Upper lobe of right lung (tissue), 1 donor: Measurements from ENCODE around the gene CCDC85C. TPM values are rescaled to one million over a fixed set of nuclear protein-coding genes. Genes with fewer than 3 reads are reported as not detected.

Experiments
- ATAC-seq: fragments of 200-7000 bp; cut with Tn5 transposase; one replicate; pipeline ENCODE4 v1.9.1; 2020; ENCODE audit warnings: mild to moderate bottlenecking, moderate library complexity
- DNase-seq: peaks from one replicate; pipeline ENCODE4 v3.0.0-alpha.2; 2020
- H3K27ac ChIP-seq: fragments of 200-600 bp; one replicate; pipeline ENCODE4 v1.8.0; 2022
- H3K27me3 ChIP-seq: fragments of 200-600 bp; one replicate; pipeline ENCODE4 v1.8.0; 2022; ENCODE audit warnings: mild to moderate bottlenecking
- H3K36me3 ChIP-seq: fragments of 200-600 bp; one replicate; pipeline ENCODE4 v1.8.0; 2022
- H3K4me1 ChIP-seq: fragments of 200-600 bp; one replicate; pipeline ENCODE4 v1.8.0; 2022
- H3K4me3 ChIP-seq: fragments of 200-600 bp; one replicate; pipeline ENCODE4 v1.8.0; 2022; ENCODE audit warnings: mild to moderate bottlenecking
- H3K9me3 ChIP-seq: fragments of 200-600 bp; one replicate; pipeline ENCODE4 v1.8.0; 2022
- CTCF ChIP-seq: fragments of 200-600 bp; IDR thresholded peaks from one replicate; pipeline ENCODE4 v1.8.0; 2022; ENCODE audit warnings: antibody characterized with exemption
- intact Hi-C: fragments of 100-400 bp; cut with DNase I; formaldehyde crosslinking; loops from one replicate; pipeline ENCODE4 v1.11.0; 2022
- total RNA-seq: library from RNA; stranded (reverse); fragmentation: NEBNext Ultra II Directional; extraction: Animal tissue kit (Norgen Biotek cat#: 25700); gene quantifications from one replicate; pipeline ENCODE4 v1.2.1, GENCODE V29; 2021
- donor health status: DM: no; HTN: yes; CAD: no; lungs with severe emphysema.

The CCDC85C gene
- total RNA-seq, 1 donor from 2014 or later, result 22.6 TPM

GRCh38 chr14:99535908-99536778, 67.9 kb downstream of the CCDC85C start:
- intact Hi-C loops, result no loop called here
- no peaks in the 10 kb centered on the region for H3K9me3 ChIP-seq
- TF ChIP-seq CTCF, result no peak
- H3K36me3 ChIP-seq, result no peaks in the 10 kb centered on the region
- DNase-seq, result no peak
- ATAC-seq, result no peak
- H3K4me1 ChIP-seq, result no peaks in the 10 kb centered on the region
- no peak overlapping the region for H3K27ac ChIP-seq
- no peak overlapping the region for H3K4me3 ChIP-seq
- no peaks in the 10 kb centered on the region for H3K27me3 ChIP-seq

GRCh38 chr14:99535448-99535847, 68.6 kb downstream of the CCDC85C start:
- no peak for TF ChIP-seq CTCF
- no peak for ATAC-seq
- Histone ChIP-seq H3K4me1 (no peaks in the 10 kb centered on the region), H3K27ac (no peak overlapping the region), H3K9me3 (no peaks in the 10 kb centered on the region), H3K27me3 (no peaks in the 10 kb centered on the region), H3K4me3 (no peak overlapping the region), H3K36me3 (no peaks in the 10 kb centered on the region)
- no peak for DNase-seq
- intact Hi-C loops, result no loop called here

- H3K27ac ChIP-seq, result no peak overlapping the region
Measured at GRCh38 chr14:99534863-99535262, 69.1 kb downstream of the CCDC85C start.

GRCh38 chr14:99534333-99534732, 69.7 kb downstream of the CCDC85C start:
- H3K4me3 ChIP-seq, result no peak overlapping the region
- H3K36me3 ChIP-seq, result no peaks in the 10 kb centered on the region
- intact Hi-C loops, result no loop called here
- H3K9me3 ChIP-seq, result no peaks in the 10 kb centered on the region
- no peaks in the 10 kb centered on the region for H3K27me3 ChIP-seq
- DNase-seq (no peak), ATAC-seq (no peak)
- H3K27ac ChIP-seq, result no peak overlapping the region
- no peak for TF ChIP-seq CTCF
- no peaks in the 10 kb centered on the region for H3K4me1 ChIP-seq

More at GRCh38 chr14:99534863-99535262, 69.1 kb downstream of the CCDC85C start:
- Histone ChIP-seq H3K27me3 (no peaks in the 10 kb centered on the region), H3K9me3 (no peaks in the 10 kb centered on the region), H3K4me1 (no peaks in the 10 kb centered on the region), H3K36me3 (no peaks in the 10 kb centered on the region), H3K4me3 (no peak overlapping the region)
- intact Hi-C loops, result no loop called here
- DNase-seq, result no peak
- ATAC-seq, result no peak
- no peak for TF ChIP-seq CTCF

- DNase-seq, result no peak
- Histone ChIP-seq H3K36me3 (no peaks in the 10 kb centered on the region), H3K9me3 (no peaks in the 10 kb centered on the region), H3K4me1 (no peaks in the 10 kb centered on the region), H3K27ac (no peak overlapping the region), H3K27me3 (no peaks in the 10 kb centered on the region), H3K4me3 (no peak overlapping the region)
- TF ChIP-seq CTCF, result no peak
- no peak for ATAC-seq
- intact Hi-C loops, result no loop called here
Measured at GRCh38 chr14:99532310-99532709, 71.7 kb downstream of the CCDC85C start.
